ENCODE results near the gene ATP6V0E1. TPM values are rescaled to one million over a fixed set of nuclear protein-coding genes. Genes with fewer than 3 reads are reported as not detected.

ATP6V0E1 gene
- total RNA-seq, 1 experiment from 2014 or later, result 84.6 TPM

- H3K9me3 ChIP-seq (ENCODE audit: control insufficient read depth in 1 of 2, insufficient read depth in 1 of 2, low read depth in 1 of 2, low read length in 2 of 2), result no peaks in the 10 kb centered on the region
- no peaks in the 10 kb centered on the region for H3K4me1 ChIP-seq (ENCODE audit: control insufficient read depth in 1 of 2, insufficient read depth in 2 of 2, low read length in 2 of 2)
- no peak overlapping the region for H3K9ac ChIP-seq (ENCODE audit: low read length)
- intact Hi-C loops (cut with micrococcal nuclease), result no loop called here
- H3K27ac ChIP-seq (ENCODE audit: low read depth, low read length), result no peak overlapping the region
- H3K4me3 ChIP-seq (replicated peaks in 1 of 2; ENCODE audit: low read depth in 1 of 2, low read length in 2 of 2), result no peak overlapping the region
- H3K27me3 ChIP-seq (ENCODE audit: insufficient read depth, low read length), result no peaks in the 10 kb centered on the region
- H3K4me2 ChIP-seq (ENCODE audit: low read length), result no peak overlapping the region
- ChIA-PET POLR2A (no interaction called here), CTCF (no interaction called here), RAD21 (ENCODE audit: low non-redundant PET in 1 of 2, low total read pairs in 2 of 2, uncharacterized antibody in 2 of 2, unreplicated experiment in 2 of 2) (no interaction called here)
- DNase-seq (ENCODE audit: low read depth, low spot score) (no peak), ATAC-seq (no peak)
- TF ChIP-seq, protein P1, sequence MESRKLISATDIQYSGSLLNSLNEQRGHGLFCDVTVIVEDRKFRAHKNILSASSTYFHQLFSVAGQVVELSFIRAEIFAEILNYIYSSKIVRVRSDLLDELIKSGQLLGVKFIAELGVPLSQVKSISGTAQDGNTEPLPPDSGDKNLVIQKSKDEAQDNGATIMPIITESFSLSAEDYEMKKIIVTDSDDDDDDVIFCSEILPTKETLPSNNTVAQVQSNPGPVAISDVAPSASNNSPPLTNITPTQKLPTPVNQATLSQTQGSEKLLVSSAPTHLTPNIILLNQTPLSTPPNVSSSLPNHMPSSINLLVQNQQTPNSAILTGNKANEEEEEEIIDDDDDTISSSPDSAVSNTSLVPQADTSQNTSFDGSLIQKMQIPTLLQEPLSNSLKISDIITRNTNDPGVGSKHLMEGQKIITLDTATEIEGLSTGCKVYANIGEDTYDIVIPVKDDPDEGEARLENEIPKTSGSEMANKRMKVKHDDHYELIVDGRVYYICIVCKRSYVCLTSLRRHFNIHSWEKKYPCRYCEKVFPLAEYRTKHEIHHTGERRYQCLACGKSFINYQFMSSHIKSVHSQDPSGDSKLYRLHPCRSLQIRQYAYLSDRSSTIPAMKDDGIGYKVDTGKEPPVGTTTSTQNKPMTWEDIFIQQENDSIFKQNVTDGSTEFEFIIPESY (IDR thresholded peaks at IDR 0.05; ENCODE audit: extremely low read depth, insufficient replicate concordance, low read length), result no peak
- no TSS peak for BruUV-seq (replicated peaks)
- H4K20me1 ChIP-seq (ENCODE audit: insufficient read depth), result no peaks in the 10 kb centered on the region
- no peaks in the 10 kb centered on the region for H3K9me2 ChIP-seq (ENCODE audit: insufficient read depth)
- H2AFZ ChIP-seq (ENCODE audit: low read depth, low read length, poor library complexity, severe bottlenecking), result no peak overlapping the region
- no peaks in the 10 kb centered on the region for H3K79me2 ChIP-seq (ENCODE audit: insufficient read depth, low read length)
- no peaks in the 10 kb centered on the region for H3K36me3 ChIP-seq (ENCODE audit: control insufficient read depth in 1 of 2, insufficient read depth in 2 of 2, low read length in 2 of 2)
Observed at GRCh38 chr5:173065155-173065554, 81.6 kb downstream of the ATP6V0E1 start.

GRCh38 chr5:173069671-173070070 lies 86.1 kb downstream of the ATP6V0E1 start:
- no peak overlapping the region for H2AFZ ChIP-seq (ENCODE audit: low read depth, low read length, poor library complexity, severe bottlenecking)
- no peak overlapping the region for H3K4me3 ChIP-seq (replicated peaks in 1 of 2; ENCODE audit: low read depth in 1 of 2, low read length in 2 of 2)
- H3K36me3 ChIP-seq (ENCODE audit: control insufficient read depth in 1 of 2, insufficient read depth in 2 of 2, low read length in 2 of 2), result no peaks in the 10 kb centered on the region
- RAD21 ChIA-PET (ENCODE audit: low non-redundant PET in 1 of 2, low total read pairs in 2 of 2, uncharacterized antibody in 2 of 2, unreplicated experiment in 2 of 2), result no interaction called here
- no peaks in the 10 kb centered on the region for H3K9me2 ChIP-seq (ENCODE audit: insufficient read depth)
- intact Hi-C loops (cut with micrococcal nuclease), result no loop called here
- no TSS peak for BruUV-seq (replicated peaks)
- H3K4me1 ChIP-seq (ENCODE audit: control insufficient read depth in 1 of 2, insufficient read depth in 2 of 2, low read length in 2 of 2), result no peaks in the 10 kb centered on the region; a peak in 1 of 4 replicates
- no peak overlapping the region for H3K9ac ChIP-seq (ENCODE audit: low read length)
- H3K9me3 ChIP-seq (ENCODE audit: control insufficient read depth in 1 of 2, insufficient read depth in 1 of 2, low read depth in 1 of 2, low read length in 2 of 2), result no peaks in the 10 kb centered on the region
- no peaks in the 10 kb centered on the region for H3K79me2 ChIP-seq (ENCODE audit: insufficient read depth, low read length)
- H3K27ac ChIP-seq (ENCODE audit: low read depth, low read length), result no peak overlapping the region
- POLR2A ChIA-PET, result no interaction called here
- H4K20me1 ChIP-seq (ENCODE audit: insufficient read depth), result no peaks in the 10 kb centered on the region
- H3K4me2 ChIP-seq (ENCODE audit: low read length), result no peak overlapping the region
- TF ChIP-seq, protein P2, sequence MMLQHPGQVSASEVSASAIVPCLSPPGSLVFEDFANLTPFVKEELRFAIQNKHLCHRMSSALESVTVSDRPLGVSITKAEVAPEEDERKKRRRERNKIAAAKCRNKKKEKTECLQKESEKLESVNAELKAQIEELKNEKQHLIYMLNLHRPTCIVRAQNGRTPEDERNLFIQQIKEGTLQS (IDR thresholded peaks at IDR 0.05), result no peak
- TF ChIP-seq SRF (IDR thresholded peaks at IDR 0.05; ENCODE audit: low read depth), result no peak
- no peak for TF ChIP-seq CTCF (IDR thresholded peaks at IDR 0.05 in 2 of 3, conservative IDR thresholded peaks at IDR 0.05 in 1 of 3; ENCODE audit: borderline replicate concordance in 1 of 3, insufficient read depth in 1 of 3, low read depth in 2 of 3, low read length in 2 of 3)
- TF ChIP-seq YY1 (IDR thresholded peaks at IDR 0.05; ENCODE audit: extremely low read depth, insufficient replicate concordance, low read depth, low read length), result no peak
- TF ChIP-seq FOSL1 (IDR thresholded peaks at IDR 0.05; ENCODE audit: low read depth), result no peak
- CTCF ChIA-PET, result no interaction called here
- ATAC-seq (no peak), DNase-seq (ENCODE audit: low read depth, low spot score) (no peak)
- H3K27me3 ChIP-seq (ENCODE audit: insufficient read depth, low read length), result no peaks in the 10 kb centered on the region

All from HCT116 (cell line).